Neural cell (in vitro differentiated cells): ENCODE measurements around the gene MAPK8IP2. TPM values are rescaled to one million over a fixed set of nuclear protein-coding genes. Genes with fewer than 3 reads are reported as not detected.
"Not testable (repeated sequence)": the region's sequence is repeated elsewhere in the genome, so short reads cannot be mapped to it uniquely, and the experiment has no call there.

Experiments used
- H2AFZ ChIP-seq: fragments of 200-600, 300-800 bp; sonication (generic), shearing (Covaris generic); 2 replicates; pipeline ENCODE4 v1.6.0; 2014; ENCODE audit warnings: low read depth, mild to moderate bottlenecking, antibody characterized with exemption, low read length, moderate library complexity
- H3F3A ChIP-seq: fragments of 200-600 bp; shearing (Covaris generic); 2 replicates; pipeline ENCODE4 v1.6.1; 2016; ENCODE audit warnings: mild to moderate bottlenecking, moderate library complexity, mixed read lengths, antibody characterized with exemption, low read length; ENCODE audit not compliant: insufficient read depth, poor library complexity, severe bottlenecking
- H3K27ac ChIP-seq: fragments of 200-600, 300-800 bp; sonication (generic), shearing (Covaris generic); 2 replicates; pipeline ENCODE4 v1.5.1; 2014; ENCODE audit warnings: mild to moderate bottlenecking, low read length, moderate library complexity
- H3K27me3 ChIP-seq: fragments of 300-800, 200-600 bp; sonication (generic), shearing (Covaris generic); 2 replicates; pipeline ENCODE4 v1.6.0; 2014; ENCODE audit warnings: mild to moderate bottlenecking, low read depth, low read length, moderate library complexity; ENCODE audit not compliant: insufficient read depth
- H3K36me3 ChIP-seq: fragments of 300-800, 200-600 bp; sonication (generic), shearing (Covaris generic); 2 replicates; pipeline ENCODE4 v1.5.1; 2014; ENCODE audit warnings: mild to moderate bottlenecking, antibody characterized with exemption, low read length, moderate library complexity; ENCODE audit not compliant: insufficient read depth
- H3K4me2 ChIP-seq: fragments of 300-800, 200-600 bp; sonication (generic), shearing (Covaris generic); 2 replicates; pipeline ENCODE4 v1.6.0; 2014; ENCODE audit warnings: mild to moderate bottlenecking, low read length
- H3K4me3 ChIP-seq: fragments of 300-800, 200-600 bp; sonication (generic), shearing (Covaris generic); 2 replicates; pipeline ENCODE4 v1.5.1; 2014; ENCODE audit warnings: mild to moderate bottlenecking, low read length, moderate library complexity
- H3K79me2 ChIP-seq: fragments of 200-600 bp; shearing (Covaris generic); replicated peaks from 2 replicates; pipeline ENCODE4 v1.6.0; 2014; ENCODE audit warnings: mild to moderate bottlenecking, low read length, moderate library complexity; ENCODE audit not compliant: insufficient read depth
- H3K9ac ChIP-seq: fragments of 300-800, 200-600 bp; sonication (generic), shearing (Covaris generic); 2 replicates; pipeline ENCODE4 v1.6.1; 2016; ENCODE audit warnings: mild to moderate bottlenecking, low read length, mixed read lengths
- H3K9me2 ChIP-seq: fragments of 200-600 bp; shearing (Covaris generic); 2 replicates; pipeline ENCODE4 v1.6.1; 2016; ENCODE audit warnings: mild to moderate bottlenecking, low read length, mixed read lengths; ENCODE audit not compliant: insufficient read depth
- H3K9me3 ChIP-seq: fragments of 200-600, 300-800 bp; sonication (generic), shearing (Covaris generic); 2 replicates; pipeline ENCODE4 v1.6.1; 2016; ENCODE audit warnings: mild to moderate bottlenecking, mixed run types, low read length, moderate library complexity, mixed read lengths
- H4K20me1 ChIP-seq: fragments of 200-600 bp; shearing (Covaris generic); 2 replicates; pipeline ENCODE4 v1.6.1; 2016; ENCODE audit warnings: mild to moderate bottlenecking, mixed run types; ENCODE audit not compliant: insufficient read depth
- EP300 ChIP-seq: fragments of 450-650 bp; conservative IDR thresholded peaks from 2 replicates; pipeline ENCODE4 v1.6.1; 2014; ENCODE audit warnings: antibody characterized with exemption, mild to moderate bottlenecking, moderate library complexity; ENCODE audit not compliant: poor library complexity, severe bottlenecking
- EZH2 ChIP-seq: fragments of 200-600, 300-800 bp; shearing (Covaris generic), sonication (generic); IDR thresholded peaks from 2 replicates; pipeline ENCODE4 v1.6.1; 2014; ENCODE audit warnings: antibody characterized with exemption, low read length, borderline replicate concordance, mild to moderate bottlenecking; ENCODE audit not compliant: insufficient read depth, poor library complexity, severe bottlenecking
- MXI1 ChIP-seq: fragments of 450-650 bp; conservative IDR thresholded peaks from 2 replicates; pipeline ENCODE4 v1.6.1; 2014; ENCODE audit warnings: antibody characterized with exemption, mild to moderate bottlenecking; ENCODE audit not compliant: poor library complexity, severe bottlenecking
- POLR2AphosphoS5 ChIP-seq: IDR thresholded peaks from 2 replicates; pipeline ENCODE4 v1.6.1; 2012
- RAD21 ChIP-seq: fragments of 450-650 bp; conservative IDR thresholded peaks from 2 replicates; pipeline ENCODE4 v1.6.1; 2014; ENCODE audit warnings: antibody characterized with exemption, mild to moderate bottlenecking, moderate library complexity
- SMC3 ChIP-seq: fragments of 450-650 bp; conservative IDR thresholded peaks from 2 replicates; pipeline ENCODE4 v1.6.1; 2014; ENCODE audit warnings: antibody characterized with exemption, mild to moderate bottlenecking, moderate library complexity; ENCODE audit not compliant: poor library complexity
- TAF1 ChIP-seq: IDR thresholded peaks from 2 replicates; pipeline ENCODE4 v1.6.1; 2012; ENCODE audit warnings: low read depth
- polyA plus RNA-seq: library from polyadenylated mRNA; depleted of rRNA; stranded (reverse); fragments of >200 nt; gene quantifications from 2 replicates; pipeline ENCODE4 v1.2.3, GENCODE V29; 2014
- TF ChIP-seq, protein P1 (sequence below): fragments of 450-650 bp; IDR thresholded peaks from 2 replicates; pipeline ENCODE4 v1.5.1; 2014; ENCODE audit warnings: antibody characterized with exemption, mild to moderate bottlenecking, moderate library complexity; ENCODE audit not compliant: poor library complexity, severe bottlenecking
- TF ChIP-seq, protein P2 (sequence below): IDR thresholded peaks from 2 replicates; pipeline ENCODE4 v1.6.1; 2012; ENCODE audit warnings: borderline replicate concordance

MAPK8IP2 gene
- polyA plus RNA-seq, 1 donor from 2014 or later, result 48.0 TPM

DNA sequence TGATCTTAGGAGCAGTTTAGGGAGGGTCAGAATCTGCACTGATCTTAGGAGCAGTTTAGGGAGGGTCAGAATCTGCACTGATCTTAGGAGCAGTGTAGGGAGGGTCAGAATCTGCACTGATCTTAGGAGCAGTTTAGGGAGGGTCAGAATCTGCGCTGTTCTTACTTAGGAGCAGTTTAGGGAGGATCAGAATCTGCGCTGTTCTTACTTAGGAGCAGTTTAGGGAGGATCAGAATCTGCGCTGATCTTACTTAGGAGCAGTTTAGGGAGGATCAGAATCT lies 43.2 kb downstream of the MAPK8IP2 start:
- H3K4me2 ChIP-seq, H3K27me3 ChIP-seq, H3K79me2 ChIP-seq, H3K9ac ChIP-seq, H4K20me1 ChIP-seq, H2AFZ ChIP-seq, H3K27ac ChIP-seq, H3K4me3 ChIP-seq, H3K9me2 ChIP-seq, H3K36me3 ChIP-seq, H3K9me3 ChIP-seq, H3F3A ChIP-seq: not testable (repeated sequence)

DNA sequence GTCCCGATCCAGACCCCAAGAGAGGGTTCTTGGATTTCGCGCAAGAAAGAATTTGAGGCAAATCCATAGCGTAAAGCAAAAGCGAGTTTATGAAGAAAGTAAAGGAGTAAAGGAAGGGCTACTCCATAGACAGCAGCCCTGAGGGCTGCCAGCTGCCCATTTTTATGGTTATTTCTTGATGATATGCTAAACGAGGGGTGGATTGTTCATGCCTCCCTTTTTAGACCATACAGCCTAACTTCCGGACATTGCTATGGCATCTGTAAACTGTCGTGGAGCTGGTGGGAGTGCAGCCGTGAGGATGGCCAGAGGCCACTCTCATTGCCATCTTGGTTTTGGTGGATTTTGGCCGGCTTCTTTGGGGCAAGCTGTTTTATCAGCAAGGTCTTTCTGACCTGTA lies 52.7 kb downstream of the MAPK8IP2 start:
- no peaks in the 10 kb centered on the region for H4K20me1 ChIP-seq

DNA sequence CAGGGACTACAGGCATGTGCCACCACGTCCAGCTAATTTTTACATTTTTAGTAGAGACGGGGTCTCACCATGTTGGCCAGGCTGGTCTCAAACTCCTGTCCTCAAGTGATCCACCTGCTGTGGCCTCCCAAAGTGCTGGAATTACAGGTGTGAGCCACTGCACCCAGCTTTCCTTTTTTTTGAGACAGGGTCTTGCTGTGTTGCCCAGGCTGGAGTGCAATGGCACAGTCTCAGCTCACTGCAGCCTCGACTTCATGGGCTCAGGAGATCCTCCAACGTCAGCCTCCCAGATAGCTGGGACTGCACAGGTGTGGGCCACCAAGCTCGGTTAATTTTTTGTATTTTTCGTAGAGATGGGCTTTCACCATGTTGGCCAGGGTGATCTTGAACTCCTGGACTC lies 54.1 kb downstream of the MAPK8IP2 start:
- H3K79me2 ChIP-seq, H3F3A ChIP-seq, H3K9me2 ChIP-seq, H4K20me1 ChIP-seq, H3K27me3 ChIP-seq, H3K36me3 ChIP-seq, H2AFZ ChIP-seq, H3K9me3 ChIP-seq, H3K27ac ChIP-seq, H3K4me3 ChIP-seq, H3K9ac ChIP-seq, H3K4me2 ChIP-seq: not testable (repeated sequence)

More for the DNA sequence above, 52.7 kb downstream of the MAPK8IP2 start:
- no peak for TF ChIP-seq POLR2AphosphoS5
- TF ChIP-seq MXI1, result no peak
- TF ChIP-seq, protein P1, sequence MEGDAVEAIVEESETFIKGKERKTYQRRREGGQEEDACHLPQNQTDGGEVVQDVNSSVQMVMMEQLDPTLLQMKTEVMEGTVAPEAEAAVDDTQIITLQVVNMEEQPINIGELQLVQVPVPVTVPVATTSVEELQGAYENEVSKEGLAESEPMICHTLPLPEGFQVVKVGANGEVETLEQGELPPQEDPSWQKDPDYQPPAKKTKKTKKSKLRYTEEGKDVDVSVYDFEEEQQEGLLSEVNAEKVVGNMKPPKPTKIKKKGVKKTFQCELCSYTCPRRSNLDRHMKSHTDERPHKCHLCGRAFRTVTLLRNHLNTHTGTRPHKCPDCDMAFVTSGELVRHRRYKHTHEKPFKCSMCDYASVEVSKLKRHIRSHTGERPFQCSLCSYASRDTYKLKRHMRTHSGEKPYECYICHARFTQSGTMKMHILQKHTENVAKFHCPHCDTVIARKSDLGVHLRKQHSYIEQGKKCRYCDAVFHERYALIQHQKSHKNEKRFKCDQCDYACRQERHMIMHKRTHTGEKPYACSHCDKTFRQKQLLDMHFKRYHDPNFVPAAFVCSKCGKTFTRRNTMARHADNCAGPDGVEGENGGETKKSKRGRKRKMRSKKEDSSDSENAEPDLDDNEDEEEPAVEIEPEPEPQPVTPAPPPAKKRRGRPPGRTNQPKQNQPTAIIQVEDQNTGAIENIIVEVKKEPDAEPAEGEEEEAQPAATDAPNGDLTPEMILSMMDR, result no peak
- no peak for TF ChIP-seq RAD21
- TF ChIP-seq TAF1, result no peak
- TF ChIP-seq, protein P2, sequence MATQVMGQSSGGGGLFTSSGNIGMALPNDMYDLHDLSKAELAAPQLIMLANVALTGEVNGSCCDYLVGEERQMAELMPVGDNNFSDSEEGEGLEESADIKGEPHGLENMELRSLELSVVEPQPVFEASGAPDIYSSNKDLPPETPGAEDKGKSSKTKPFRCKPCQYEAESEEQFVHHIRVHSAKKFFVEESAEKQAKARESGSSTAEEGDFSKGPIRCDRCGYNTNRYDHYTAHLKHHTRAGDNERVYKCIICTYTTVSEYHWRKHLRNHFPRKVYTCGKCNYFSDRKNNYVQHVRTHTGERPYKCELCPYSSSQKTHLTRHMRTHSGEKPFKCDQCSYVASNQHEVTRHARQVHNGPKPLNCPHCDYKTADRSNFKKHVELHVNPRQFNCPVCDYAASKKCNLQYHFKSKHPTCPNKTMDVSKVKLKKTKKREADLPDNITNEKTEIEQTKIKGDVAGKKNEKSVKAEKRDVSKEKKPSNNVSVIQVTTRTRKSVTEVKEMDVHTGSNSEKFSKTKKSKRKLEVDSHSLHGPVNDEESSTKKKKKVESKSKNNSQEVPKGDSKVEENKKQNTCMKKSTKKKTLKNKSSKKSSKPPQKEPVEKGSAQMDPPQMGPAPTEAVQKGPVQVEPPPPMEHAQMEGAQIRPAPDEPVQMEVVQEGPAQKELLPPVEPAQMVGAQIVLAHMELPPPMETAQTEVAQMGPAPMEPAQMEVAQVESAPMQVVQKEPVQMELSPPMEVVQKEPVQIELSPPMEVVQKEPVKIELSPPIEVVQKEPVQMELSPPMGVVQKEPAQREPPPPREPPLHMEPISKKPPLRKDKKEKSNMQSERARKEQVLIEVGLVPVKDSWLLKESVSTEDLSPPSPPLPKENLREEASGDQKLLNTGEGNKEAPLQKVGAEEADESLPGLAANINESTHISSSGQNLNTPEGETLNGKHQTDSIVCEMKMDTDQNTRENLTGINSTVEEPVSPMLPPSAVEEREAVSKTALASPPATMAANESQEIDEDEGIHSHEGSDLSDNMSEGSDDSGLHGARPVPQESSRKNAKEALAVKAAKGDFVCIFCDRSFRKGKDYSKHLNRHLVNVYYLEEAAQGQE, result no peak
- no peak for TF ChIP-seq EP300
- TF ChIP-seq EZH2, result no peak
- TF ChIP-seq SMC3, result no peak
- no peaks in the 10 kb centered on the region for H3F3A ChIP-seq
- H3K79me2 ChIP-seq, result no peaks in the 10 kb centered on the region
- H3K9me2 ChIP-seq, result no peaks in the 10 kb centered on the region
- no peak overlapping the region for H3K27ac ChIP-seq
- H3K27me3 ChIP-seq, result no peaks in the 10 kb centered on the region
- H3K9ac ChIP-seq, result no peak overlapping the region
- peaks cover 5% of the 10 kb centered on the region for H3K9me3 ChIP-seq
- no peak overlapping the region for H3K4me3 ChIP-seq
- no peaks in the 10 kb centered on the region for H3K36me3 ChIP-seq
- H2AFZ ChIP-seq, result no peak overlapping the region
- no peak overlapping the region for H3K4me2 ChIP-seq
